Activated effector memory CD4-positive, alpha-beta T cell treated with anti-CD3 and anti-CD28 coated beads, Interleukin-2, amount 50 U/mL, for 16 hours (primary cell): ENCODE results near the gene GIMAP8.
"Not testable (repeated sequence)": the region's sequence is repeated elsewhere in the genome, so short reads cannot be mapped to it uniquely, and the experiment has no call there.

ENCODE experiments used
- DNase-seq: peaks from one replicate; pipeline ENCODE4 v3.0.0-alpha.2; 2020

Gene GIMAP8

DNA sequence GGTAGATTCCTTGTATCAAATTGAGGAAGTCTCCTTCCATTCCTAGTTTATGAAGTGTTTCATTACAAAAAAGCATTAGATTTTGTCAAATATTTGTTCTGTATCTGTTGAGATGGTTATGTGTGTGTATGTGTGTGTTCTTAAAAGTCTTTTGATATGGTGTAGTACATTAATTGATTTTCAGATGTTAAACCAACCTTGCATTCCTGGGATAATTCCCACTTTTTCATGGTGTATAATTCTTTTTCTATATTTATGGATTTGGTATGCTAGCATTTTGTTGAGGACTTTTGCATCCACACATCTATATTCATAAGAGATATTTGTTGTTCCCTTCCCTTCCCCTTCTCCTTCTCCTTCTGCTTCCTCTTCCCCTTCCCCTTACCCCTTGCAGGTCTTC, 8.9 kb upstream of the GIMAP8 start:
- DNase-seq = no peak

DNA sequence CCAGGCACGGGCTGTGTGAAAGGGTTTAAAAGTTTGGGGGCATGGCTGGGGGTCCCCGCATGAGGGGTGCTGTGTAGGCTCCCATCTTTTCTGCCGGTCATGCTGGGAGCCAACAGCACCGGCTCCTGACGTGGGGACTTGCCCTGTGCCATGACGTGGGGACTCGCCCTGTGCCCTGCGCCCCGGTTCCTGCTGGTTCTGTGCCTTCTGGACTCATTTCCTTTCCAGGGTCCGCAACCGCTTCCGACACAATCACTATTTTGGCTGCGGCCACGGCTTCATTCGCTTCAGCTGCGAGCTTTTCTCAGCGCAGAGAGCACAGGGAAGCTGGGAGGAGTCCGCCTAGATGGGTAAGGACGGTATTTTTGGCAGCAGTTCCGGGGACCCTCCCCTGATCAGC, 7.6 kb upstream of the GIMAP8 start:
- no peak for DNase-seq

DNA sequence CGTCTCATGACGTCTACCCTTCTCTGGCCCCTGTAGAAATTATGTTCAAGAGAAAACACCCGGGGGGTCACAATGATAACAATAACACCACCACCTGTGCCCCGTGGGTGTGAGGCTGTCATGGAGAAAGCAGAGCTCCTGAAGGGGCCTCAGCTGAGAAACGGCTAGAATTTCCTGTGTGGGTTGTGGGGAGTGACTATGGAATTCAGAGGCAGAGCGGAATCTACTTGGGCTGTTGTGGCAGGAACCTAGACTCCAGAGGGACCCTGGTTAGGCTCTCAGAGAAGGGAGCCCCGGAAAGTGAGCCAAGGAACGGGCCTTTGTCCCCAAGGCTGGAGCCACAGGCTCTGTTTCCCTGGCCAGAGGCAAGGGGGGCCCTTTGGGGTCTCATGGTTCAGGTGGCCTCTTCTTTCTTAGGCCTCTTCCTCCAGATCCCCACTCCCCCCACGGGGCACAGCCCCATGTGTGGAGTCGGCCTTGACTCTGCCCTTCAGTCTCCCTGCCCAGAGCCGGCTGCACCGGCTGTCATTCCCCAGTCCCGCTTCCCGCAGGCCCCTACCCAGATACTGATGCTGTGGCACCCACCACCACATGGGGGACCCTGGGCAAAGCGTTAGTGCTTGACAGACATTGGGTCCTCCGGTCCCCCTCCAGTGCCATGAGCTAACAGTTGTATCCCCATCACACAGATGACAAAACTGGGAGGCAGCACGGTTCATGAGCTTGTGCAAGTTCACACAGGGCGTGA, 6.5 kb upstream of the GIMAP8 start:
- no peak for DNase-seq

DNA sequence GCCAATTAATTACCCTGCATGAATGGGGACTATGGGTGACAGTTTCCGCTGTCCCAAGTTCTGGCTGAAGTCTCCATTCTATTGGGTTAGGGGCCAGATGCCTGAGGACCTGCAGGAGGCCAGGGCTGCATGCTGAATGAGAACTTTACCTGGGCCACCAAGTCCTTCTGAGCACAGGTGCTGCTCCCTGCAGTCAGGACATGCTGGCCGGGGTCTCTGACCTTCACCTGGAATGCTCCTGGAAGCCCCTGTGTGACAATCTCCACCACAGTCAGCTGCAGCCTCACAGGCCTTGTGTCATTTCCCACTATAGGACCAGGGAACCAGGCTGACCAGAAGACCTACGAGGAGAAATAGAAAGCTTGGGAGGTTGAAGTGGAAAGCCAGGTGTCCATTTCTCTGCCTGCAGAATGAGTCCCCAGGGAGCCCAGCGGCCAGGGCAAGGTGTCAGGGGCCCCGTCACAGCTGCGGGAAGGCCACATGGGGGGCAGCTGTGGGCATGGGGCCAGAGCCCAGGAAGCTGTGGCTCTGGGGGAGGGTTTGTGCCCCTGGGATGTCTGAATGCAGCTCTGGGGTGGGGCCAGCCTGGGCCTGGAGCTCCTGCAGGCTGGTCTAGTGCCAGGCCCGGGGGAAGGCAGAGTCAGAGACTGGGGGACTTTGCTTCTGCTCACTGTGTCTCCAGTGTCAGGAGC, 5.6 kb upstream of the GIMAP8 start:
- DNase-seq = no peak

DNA sequence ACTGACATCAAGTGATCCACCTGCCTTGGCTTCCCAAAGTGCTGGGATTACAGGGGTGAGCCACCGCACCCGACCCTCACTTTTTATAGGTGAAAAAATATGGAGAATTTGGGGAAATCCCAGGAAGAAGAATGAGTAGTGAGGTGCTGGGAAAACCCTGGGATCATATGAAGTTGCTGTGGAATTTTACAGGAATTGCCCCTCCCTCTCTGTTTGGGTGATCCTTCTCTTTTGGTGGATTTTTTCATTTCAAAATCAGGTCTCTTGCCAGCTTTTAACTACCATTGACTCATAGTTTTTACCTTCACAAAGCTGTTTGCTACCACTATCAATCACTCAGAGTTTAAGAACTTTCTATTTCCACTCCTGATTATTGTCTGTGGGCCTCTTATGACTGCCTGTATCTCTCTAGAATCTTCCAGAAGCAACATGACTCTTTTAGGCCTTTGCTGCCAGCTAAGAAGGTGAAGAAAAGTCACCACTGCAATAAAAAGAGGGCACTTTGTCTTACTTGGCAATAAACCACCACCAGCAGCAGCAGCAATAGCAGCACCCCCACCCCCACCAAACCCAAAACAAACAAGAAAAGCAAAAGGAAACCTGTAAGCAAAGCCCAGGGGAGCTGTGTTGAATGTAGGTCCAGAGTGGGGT, 4.0 kb upstream of the GIMAP8 start:
- DNase-seq = no peak

DNA sequence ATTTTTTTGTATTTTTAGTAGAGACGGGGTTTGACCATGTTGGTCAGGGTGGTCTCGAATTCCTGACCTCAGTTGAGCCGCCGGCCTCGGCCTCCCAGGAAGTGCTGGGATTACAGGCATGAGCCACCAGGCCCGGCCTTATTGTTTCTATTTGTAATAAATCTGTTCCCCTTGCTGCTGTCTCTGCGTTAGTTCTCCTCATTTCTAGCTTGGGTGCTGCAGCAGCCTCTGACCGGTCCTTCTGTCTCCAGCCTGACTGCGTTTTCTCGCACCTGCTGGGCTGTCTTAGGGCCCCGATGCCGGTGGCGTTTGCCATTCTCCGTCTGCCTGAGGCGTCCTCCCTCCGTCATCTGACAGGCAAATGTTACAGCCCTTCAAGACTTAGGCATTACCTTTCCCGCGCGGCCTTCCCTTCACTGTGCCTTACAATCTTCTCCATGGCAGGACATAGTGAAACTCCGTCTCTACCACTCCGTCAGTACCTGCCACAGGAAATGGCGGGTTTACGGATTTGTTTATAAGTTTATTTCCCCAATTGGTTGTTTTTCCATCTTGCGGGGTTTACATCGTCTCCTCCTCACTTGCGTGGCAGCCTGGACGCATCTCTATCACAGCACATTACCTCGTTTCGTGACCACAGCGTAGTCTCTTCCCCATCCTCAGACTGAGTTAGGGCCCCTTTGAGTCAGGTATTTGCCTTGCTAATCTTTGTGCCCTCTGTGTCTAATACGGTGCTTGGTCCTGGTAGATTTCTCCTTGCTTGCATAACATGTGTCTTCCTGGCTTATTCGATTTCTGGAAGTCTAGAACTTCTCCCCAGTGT, 2.3 kb upstream of the GIMAP8 start:
- DNase-seq = no peak

DNA sequence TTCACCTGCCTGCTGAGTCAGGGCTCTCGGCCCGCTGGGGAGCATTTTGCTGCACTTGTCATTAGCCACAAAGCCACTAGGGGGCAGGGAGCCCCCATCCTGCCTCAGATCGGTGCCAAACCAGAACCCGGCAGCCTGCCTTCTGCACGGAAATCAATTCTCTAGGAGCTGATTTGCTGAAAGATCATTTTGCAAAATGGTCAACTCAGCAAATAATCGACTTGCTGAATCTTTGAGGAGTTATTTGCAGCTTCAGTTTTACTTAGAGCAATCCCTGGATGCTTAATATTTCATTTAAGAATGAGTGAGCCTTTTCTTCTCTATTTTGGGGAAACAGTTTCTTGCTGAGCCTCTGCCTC, 1.7 kb upstream of the GIMAP8 start:
- peak; percentile 94 for DNase-seq

DNA sequence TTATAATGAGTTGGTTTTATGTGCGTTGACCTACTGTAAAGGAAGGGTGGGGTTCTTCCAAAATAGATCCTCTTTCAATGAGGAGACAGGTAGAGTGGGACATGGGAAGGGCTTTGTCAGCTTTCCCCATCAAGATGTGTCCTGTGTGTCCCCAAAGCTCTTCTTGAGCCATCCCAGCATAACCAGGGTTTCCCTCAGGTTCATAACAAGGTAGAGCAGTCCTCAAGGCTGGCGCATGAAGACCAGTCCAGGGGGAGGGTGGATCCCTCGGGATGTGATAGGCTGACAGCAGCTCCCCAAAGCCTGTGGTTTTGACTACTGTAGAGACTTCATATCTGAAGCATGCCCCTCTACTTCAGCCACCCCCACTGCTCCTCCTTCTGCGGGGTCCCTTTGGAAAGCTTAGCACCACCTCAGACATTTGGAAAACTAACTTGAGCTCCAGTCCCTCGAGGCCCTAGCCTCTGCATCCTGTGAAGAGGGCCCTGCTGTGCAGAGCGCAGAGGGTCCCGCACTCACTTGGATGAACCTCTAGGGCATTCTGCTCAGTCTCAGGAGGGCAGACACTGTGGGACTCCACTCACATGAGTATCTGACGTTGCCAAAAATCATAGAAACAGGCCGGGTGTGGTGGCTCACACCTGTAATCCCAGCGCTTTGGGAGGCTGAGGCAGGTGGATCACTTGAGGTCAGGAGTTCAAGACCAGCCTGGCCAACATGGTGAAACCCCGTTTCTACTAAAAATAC, 1.1 kb upstream of the GIMAP8 start:
- DNase-seq = no peak

DNA sequence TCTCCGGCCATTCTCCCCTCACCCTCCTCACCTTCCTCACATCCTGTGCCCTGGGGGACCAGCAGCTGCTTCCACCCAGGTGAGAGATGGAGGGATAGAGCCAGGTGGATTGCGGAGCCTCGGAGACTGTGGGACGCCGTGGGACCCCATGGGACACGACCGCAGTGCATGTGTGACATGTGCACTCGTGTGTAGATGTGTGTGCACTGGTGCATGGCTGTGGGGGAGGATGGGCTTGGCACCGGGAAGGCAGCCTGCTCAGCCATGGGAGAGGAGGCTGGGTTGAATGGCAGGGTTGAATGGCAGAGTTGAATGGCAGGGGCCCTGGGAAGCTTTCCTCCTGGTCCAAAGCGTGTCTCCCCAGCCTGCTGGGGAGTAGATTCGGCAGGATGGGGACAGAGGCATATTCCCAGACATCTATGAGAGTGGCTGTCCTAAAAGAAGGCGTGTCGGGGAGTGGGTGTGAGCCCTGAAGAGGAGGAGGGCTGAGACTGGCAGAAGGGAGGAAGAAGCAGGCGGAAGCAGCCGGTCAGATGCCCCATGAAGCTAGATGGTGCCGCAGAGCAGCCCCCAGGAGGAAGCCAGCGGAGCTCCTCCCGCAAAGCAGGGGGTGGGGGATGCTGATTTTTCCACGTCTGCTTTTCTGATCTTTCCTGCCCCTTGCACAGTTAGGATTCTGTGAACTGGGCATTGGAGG, 815 bp downstream of the GIMAP8 start:
- peak; percentile 86 for DNase-seq

DNA sequence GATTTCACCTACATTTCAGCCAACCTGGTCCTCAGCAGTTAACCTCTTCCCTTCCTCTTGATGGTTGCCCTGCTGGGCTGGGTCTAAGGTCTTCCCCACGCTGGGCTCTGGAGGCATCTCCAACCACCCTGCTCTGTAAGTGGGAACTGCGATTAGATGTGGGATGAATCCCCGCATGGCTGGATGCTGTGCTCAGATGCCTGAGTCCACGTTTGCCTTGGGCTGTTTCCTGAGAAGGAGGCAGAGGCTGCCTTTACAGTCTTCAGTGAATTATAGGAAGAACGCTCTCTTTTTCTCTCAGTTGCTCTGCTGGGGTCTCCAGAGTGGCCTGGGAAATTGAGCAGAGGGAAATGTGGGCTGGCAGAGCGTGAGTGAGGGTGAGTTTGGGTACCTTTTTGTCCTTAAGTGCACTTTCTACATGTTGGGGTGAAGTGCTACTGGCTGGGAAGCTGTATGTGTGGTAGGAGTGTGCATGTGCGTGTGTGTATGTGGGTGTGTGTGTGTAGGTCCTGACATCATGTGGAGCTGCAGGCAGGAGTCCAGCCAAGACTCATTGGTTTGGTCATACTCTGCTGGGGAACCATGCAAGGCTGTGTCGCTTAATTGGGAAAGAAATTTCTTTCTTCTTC, 1.5 kb downstream of the GIMAP8 start:
- DNase-seq = peak; percentile 71

DNA sequence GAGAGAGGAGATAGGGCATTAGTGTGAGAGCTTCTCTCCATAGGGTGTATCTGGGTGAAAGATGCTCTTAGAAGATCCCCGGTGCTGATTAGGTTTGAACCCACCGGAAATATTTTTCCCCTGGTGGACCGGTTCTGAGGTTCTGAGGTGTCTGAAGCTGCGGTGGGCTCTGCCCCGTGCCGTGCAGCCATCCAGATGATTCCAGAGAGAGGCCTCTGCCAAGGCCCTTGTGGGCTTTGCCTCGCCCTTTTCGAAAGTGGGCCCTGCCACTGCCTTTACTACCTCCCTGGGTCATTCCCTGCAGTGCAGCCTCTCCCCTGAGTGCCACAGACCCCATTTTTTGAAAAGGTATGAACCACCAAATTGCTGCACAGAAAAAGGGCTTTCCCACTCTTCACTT, 2.8 kb downstream of the GIMAP8 start:
- DNase-seq = peak; percentile 74

DNA sequence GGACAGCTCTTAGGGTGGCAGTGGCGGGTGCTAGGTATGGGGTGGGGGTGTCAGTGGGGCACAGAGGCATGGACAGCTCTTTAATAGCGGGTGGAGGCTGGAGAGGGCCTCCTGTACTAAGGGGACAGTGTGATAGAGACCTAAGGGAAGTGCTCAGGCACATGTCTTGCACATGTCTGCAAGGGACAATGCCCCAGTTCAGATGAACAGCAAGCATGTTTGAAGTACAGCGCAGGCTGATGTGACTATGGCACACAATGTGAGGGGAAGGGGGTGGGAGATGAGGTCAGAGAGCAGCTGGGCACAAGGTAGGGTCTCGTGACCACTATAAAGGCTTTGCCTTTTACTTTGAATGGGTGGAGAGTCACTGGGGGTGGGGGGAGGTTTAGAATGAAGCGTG, 3.5 kb downstream of the GIMAP8 start:
- no peak for DNase-seq

DNA sequence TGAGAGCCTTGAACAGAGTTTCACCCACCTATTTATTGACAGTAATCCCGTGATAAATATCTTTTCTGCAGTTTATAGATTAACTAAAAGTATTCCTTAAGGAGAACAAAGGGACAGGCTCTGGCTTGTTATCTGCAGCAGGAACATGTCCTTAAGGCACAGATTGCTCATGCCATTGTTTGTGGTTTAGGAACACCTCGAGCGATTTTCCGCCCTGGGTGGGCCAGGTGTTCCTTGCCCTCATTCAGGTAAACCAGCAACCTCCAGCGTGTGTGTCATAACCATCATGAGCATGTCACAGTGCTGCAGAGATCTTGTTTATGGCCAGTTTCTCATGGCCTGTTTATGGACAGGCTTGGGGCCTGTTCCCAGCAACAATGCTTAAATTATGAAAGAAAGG, 6.6 kb downstream of the GIMAP8 start:
- DNase-seq = not testable (repeated sequence)

DNA sequence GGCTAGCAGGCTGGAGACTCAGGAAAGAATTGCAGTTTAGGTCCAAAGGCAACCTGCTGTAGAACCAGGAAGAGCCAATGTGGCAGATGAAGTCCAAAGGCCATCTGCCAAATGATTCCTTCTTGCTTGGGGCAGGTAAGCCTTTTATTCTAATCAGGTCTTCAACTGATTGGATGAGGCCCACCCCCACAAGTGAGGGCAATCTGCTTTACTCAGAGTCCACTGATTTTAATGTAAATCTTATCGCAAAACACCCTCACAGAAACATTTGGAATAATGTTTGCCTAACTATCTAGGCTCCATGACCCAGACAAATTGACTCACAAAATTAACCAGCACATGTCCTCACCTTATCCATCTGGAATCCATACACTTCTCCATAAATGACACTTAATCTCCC, 7.8 kb downstream of the GIMAP8 start:
- DNase-seq = no peak

DNA sequence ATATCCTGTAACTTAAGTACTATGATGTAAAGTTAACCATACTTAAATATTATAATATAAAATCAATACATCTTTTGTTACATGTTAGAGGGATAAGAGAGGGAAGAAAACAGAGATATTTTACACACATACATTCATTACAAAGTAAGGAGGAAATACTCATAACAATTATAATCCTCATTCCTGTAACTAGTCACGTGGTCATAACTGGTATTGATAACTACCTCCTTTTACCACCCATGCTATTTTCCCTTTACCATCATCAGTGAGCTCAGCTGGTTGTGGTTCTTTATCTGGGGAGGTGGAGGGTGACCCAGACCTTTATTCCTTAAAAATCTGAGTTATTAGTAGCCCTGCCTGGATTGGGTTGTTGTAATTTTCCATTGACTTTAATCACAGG, 8.3 kb downstream of the GIMAP8 start:
- no peak for DNase-seq

DNA sequence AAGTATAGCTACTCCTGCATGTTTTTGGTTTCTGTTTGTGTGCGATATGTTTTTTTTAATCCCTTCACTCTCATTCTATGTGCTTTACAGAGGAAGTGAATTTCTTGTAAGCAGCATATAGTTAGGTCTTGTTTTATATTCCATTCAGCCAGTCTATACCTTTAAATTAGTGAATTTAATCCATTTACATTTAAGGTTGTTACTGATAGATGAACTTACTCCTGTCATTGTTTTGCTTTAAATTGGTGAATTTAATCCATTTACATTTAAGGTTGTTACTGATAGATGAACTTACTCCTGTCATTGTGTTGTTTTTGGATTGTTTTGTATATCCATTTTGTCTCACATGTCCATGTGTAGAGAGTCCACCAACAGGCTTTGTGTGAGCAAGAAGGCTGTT, 11.1 kb downstream of the GIMAP8 start:
- DNase-seq = no peak

DNA sequence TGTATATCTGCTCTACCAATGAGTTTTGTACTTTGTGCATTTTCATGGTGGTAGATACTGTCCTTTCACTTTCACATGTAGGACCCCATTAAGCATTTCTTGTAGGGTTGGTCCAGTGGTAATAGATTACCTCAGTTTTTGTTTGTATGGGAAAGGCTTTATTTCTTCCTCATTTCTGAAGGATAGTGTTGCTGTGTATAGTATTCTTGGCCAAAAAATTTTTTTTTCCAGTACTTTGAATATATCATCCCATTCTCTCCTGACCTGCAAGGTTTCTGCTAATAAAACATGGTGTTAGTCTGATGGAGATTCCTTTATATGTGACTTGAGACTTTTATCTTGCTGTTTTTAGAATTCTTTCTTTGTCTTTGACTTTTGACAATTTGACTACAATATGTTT, 12.0 kb downstream of the GIMAP8 start:
- DNase-seq = no peak

DNA sequence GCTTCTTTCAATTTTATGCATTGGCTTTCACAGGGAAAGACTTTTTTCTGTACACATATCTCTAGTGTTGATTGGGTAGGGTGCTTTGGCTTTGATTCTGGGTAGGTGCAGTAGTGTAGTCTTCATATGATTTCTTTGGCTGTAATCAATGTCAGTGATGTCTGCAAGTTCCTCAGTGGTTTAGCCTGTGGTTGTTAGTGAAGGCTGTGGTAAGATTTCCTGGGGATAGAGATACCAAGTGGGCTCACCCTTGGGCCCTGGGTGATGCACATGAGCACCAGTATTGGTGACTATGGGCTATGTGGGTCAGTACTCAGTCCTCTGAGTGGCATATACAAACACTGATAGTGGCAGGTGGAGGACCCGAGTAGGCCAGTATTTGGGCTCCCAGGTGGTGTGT, 13.0 kb downstream of the GIMAP8 start:
- no peak for DNase-seq

DNA sequence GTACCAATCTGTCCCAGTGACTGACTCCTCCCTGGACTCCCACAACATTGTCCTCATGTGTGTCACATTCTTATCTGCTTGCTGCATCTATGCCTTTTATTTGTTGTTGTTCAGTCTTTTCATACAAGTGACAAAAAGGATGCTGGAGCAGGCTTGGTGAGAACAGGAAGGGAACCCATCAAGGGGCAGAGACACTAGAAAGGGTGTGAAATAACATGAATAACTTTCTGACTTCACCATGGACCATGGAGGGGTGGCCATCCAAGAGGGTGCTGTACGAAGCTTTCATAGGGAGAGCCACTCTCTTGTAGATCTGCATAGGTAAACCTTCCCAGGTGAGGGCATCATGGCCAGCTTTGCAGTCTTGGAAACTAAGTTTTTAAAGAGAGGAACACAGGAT, 14.5 kb downstream of the GIMAP8 start:
- DNase-seq = no peak

DNA sequence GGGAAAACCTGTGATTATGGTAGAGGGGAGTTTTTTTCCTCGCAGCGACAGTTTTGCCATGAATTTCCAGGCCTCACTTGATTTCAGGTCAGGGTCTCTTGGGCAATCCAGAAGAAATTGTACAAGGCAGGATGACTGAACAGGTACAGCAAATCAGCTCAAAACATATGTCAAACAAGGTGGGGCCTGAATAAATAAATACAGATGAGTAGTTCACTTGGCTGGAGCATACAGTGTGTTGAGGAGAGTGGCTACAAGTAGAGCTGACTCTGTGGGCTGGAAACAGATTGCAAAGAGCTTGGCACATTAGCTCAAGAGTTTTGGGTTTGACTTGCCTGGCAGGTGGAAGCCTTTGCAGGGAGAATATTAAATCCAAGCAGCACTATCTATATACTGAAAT, 15.0 kb downstream of the GIMAP8 start:
- DNase-seq = no peak

DNA sequence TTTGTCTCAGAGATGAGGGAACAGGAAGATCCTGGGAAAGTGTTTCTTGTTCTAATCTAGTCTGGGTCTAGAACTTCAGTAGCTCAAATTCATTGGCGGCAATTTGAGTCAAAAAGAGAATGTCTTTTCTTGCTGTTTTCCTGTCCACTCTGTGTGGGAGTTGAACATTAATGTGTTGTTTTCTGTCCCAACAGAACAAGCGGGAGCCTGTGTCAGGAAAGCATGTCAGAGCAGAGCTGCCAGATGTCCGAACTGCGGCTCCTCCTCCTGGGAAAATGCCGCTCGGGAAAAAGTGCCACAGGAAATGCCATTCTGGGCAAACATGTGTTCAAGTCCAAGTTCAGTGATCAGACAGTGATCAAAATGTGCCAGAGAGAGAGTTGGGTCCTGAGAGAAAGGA, 16.0 kb downstream of the GIMAP8 start:
- DNase-seq = no peak

DNA sequence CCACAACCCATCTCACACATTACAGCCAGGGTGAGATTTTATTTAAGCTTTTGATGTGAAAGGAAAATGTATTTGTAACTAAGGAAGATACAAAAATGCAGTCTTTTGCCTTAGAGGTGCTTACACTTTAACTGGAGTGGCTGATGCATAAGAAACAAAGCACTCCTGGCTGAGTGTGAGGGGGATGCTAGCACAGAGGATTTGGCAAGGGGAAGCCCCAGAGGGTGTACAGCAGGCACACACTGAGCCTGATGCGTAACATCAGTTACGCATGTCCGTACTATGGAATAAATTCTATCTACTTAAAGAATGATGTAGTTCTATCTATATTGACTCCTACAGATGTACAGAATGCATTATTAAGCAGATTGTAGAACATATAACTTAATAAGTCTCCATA, 17.8 kb downstream of the GIMAP8 start:
- DNase-seq = no peak
